GM21515 (cell line): ENCODE data around the gene TNFRSF18.
"Not testable (repeated sequence)": the region's sequence is repeated elsewhere in the genome, so short reads cannot be mapped to it uniquely, and the experiment has no call there.

Experiments
- ATAC-seq: cut with Tn5 transposase; IDR thresholded peaks from one replicate; pipeline ENCODE4 v1.9.1; 2021; ENCODE audit not compliant: unreplicated experiment

Gene TNFRSF18, protein sequence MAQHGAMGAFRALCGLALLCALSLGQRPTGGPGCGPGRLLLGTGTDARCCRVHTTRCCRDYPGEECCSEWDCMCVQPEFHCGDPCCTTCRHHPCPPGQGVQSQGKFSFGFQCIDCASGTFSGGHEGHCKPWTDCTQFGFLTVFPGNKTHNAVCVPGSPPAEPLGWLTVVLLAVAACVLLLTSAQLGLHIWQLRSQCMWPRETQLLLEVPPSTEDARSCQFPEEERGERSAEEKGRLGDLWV

DNA sequence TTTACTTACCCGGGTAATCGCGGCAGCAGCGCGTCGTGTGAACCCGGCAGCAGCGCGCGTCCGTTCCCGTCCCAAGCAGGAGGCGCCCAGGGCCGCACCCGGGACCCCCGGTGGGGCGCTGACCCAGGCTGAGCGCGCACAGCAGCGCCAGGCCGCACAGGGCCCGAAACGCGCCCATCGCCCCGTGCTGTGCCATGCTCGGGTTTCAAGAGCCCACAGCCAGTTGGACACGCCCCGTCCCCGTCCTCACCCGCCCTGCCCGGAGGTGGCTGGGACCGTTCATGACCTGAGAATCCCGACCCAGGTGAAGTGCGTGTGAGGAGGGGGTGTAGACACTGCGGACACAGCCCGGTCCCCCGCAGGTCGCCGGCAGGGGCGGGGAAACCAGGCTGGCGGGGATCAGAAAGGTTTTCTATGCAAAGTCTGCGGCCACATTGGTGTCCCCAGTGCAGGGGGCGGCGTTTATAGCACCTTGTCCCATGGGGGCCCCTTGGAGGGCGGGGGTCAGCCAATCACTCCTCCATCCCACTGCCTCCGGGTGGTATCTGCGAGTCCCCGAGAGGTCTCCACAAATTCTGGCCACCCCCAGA lies at the start of gene TNFRSF18:
Gene TNFRSF18 (minus strand): TSS at position 217 of the 590 bp plus-strand sequence. CDS start 21 bp downstream, at position 196.
- no peak for ATAC-seq

- no peak for ATAC-seq
Observed at GRCh38 chr1:1255611-1256010, 49.2 kb upstream of the TNFRSF18 start.

DNA sequence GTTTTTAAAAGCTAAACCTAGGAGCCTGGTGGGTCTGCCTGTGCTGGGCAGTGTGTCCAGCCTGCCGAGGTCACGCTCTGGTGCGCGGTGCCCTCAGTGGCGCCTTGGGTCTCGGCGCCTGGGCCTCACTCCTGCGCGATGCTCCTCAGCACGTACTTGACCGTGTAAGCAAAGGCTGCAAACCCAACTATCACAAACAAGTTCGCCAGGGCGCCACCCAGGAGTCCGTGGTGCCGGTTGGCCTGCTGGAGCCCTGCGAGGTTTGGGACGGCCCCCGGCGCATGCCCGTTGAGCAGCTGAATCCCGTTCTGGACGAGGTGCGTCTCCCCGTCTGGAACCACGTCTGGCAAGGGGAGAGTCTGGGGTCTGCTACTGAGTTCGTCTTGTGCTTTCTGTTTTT lies 48.7 kb upstream of the TNFRSF18 start:
- ATAC-seq = no peak

DNA sequence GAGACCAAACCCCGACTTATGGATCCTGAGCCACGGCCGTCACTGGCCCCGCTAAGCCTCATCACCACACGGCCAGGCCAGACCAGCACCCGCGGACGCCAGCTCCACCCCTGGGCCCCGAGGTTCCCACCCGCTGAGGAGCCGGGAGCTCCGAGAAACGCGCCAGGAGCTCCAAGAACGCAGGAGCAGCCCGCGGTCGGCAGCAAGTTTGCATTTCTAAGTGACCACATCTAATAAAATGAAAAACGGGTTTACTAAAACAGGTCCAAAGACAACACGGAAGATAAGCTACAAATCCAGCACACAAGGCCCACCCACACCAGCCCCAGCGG lies 48.2 kb upstream of the TNFRSF18 start:
- ATAC-seq = no peak

GRCh38 chr1:1253972-1254666 lies 47.7 kb upstream of the TNFRSF18 start:
- ATAC-seq = no peak

- ATAC-seq = no peak
Observed at GRCh38 chr1:1253314-1253713, 46.9 kb upstream of the TNFRSF18 start.

DNA sequence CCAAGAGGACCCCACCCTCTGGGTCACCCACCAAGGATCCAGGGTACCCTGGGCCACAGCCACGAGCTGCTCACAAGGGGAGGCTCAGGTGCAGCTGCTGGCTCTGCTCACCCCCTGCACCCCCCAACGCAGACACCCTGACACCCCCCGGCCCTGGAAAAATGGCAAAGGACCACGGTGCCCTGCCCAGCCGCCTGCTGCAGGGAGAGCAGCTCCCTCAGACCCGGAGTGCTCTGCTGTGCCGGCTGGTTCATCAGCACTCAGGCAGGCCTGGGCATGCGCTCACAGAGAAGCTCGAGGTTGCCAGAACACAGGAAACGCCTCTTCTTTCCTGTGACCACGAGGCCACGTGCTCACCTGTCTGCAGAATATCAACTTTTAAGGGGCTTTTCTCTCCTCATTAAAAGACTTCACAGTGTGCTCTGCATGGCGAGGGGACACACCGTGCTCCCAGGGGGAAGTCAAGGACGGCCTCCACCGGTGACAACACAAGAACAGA lies 44.4 kb upstream of the TNFRSF18 start:
- no peak for ATAC-seq

GRCh38 chr1:1248009-1248913 lies 41.9 kb upstream of the TNFRSF18 start:
- ATAC-seq = not testable (repeated sequence)

DNA sequence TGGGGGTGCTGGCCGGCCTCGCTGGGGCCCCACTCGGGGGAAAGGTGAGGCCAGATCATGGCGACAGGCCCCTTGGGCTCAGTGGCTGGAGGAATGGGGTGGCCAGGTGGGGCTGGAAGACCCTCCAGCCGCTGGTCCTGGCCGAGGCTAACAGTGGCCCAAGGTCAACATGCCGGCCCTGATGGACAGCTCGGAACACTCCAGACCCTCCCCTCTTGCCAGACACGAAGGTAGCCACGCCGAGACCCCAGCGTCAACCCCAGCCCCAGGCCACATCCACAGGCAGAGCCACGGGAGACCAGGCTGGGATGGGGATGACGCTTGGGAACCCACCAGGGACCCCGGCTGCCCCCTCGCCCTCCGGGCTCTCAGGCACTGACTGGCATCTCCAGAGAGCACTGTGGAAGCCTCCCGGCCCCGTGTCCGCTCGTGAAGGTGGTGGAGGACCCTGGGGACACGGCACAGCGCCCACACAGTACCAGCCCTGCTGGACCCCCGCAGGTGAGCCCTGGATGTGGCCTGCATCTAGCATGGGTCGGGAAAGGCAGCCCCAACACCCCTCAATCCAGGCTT lies 41.0 kb upstream of the TNFRSF18 start:
- no peak for ATAC-seq

GRCh38 chr1:1246577-1247340 lies 40.4 kb upstream of the TNFRSF18 start, which contains the start of gene C1QTNF12:
Gene C1QTNF12 (minus strand): TSS chr1:1246722. CDS start chr1:1246690, 32 bp downstream.
- no peak for ATAC-seq

DNA sequence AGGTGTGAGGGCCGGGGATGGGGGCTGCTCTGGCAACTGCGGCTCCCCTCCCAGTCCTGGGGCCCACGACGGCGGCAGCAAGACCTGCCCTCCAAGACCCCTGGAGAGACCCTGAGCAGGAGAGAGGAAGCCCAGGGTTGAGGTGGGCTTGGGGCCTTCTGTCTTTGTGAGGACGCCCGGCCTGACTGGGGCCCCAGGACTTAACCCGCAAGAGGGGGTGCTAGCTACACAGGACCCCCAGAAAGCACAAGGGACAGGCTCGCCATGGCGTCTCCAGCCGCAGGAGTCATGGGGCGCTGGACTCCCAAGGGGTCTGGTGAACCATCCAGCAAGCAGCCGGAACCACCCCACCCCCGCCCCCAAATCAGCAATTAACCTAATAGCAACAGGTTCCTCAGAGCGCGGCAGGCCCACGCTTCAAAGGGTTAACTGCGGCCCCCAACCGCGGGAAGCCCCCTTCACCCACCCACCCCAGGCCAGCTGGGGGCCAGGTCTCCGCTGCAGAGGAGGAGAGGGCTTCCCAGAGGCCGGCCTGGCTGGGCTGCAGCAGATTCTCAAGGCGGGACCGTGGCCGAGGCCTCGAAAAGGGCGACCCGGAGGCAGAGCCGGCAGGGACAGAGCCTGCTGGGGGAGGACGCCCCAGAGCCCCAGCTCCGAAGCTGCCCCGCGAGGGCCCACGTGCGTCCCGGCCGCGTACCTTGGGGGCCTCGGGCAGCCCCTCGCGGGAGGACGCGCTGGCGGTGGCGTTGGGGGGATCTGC lies 39.6 kb upstream of the TNFRSF18 start:
- no peak for ATAC-seq

GRCh38 chr1:1245178-1245816 lies 38.9 kb upstream of the TNFRSF18 start:
- no peak for ATAC-seq

- ATAC-seq = no peak
Observed at GRCh38 chr1:1244192-1244811, 37.9 kb upstream of the TNFRSF18 start.

DNA sequence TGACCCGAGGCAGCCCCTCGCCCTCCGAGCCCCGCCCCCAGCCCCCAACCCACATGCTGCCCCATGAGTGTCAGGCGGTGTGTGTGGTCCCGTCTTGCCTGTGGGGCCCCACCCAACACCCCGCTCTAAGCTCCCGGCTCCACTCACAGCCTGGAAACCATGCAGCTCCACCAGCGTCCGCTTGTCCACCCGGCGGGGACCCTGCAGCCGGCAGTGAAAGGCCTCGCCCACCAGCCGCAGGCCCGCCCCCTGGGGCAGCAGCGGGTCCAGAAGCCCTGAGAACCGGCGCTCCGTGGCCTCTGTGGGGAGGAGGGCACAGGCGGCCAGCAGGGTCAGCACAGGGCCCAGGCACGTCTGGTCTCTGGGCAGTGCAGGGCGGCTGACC lies 37.4 kb upstream of the TNFRSF18 start:
- ATAC-seq = no peak

- no peak for ATAC-seq
Observed at GRCh38 chr1:1243266-1243660, 36.9 kb upstream of the TNFRSF18 start.

- ATAC-seq = no peak
Observed at GRCh38 chr1:1242461-1243265, 36.3 kb upstream of the TNFRSF18 start.

DNA sequence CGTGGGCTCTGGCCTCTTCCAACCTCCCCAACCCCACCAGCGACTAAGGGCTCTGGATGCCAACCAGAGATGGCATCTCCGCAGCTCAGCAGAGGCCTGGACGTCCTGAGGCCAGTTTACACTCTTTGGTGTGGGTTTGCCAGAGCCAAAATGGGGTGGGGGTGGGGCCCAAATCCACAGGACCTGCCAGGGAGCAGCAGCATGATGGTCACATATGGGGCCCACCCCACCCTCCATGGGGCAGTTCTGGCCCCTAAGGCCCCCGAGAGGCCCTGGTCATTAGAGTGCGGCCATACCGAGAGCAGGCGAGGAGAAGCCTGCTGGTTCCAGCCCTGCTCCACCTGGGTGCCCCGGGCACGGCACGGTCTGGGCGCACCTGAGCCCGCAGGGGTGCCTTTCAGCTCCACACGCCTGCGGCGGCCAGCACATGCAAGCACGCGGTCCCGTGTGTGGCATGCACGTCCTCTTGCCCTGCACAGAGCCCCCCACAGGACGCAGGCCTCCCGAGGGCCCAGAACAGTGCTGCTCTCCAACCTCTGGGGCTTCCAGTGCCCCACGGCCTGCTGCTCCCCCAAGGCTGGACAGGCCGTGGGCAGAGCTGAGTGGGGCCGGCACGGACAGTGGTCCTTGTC lies 35.3 kb upstream of the TNFRSF18 start:
- no peak for ATAC-seq
